ENCODE data around the gene OR8B2. TPM values are rescaled to one million over a fixed set of nuclear protein-coding genes. Genes with fewer than 3 reads are reported as not detected.
"Not testable (repeated sequence)": the region's sequence is repeated elsewhere in the genome, so short reads cannot be mapped to it uniquely, and the experiment has no call there.

Gene OR8B2
- total RNA-seq, result not detected
- polyA plus RNA-seq, result not detected
- 0 reads per million in 6 experiments for total RNA-seq

GRCh38 chr11:124384399-124384798 lies at the start of gene OR8B2:
Gene OR8B2 (minus strand): TSS chr11:124384499. CDS start chr11:124383343, 1,156 bp downstream.
- POLR2A ChIA-PET, result no interaction called here
- no peak within 1 kb of the TSS for H3K27ac Mint-ChIP-seq
- ATAC-seq, result no peak

DNA sequence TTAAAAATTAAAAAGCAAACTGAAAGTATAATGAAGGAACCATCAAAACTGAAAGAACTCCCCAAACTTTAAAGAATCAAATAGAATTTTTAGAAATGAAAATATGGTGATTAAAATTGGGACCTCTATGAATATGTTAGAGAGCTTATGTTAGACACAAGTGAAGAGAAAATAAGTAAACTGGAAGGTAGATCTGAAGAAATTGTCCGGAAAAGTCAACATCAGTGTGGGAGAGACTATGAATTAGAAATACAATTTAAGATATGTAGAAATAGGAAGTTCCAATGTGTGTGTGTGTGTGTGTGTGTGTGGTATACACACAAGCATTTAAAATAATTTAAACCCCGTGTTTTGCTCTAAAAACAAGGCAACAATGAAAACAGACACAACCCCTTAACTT lies 45.3 kb upstream of the OR8B2 start:
- DNase-seq (no peak), ATAC-seq (no peak)
- peaks cover 0 to 9% (median 0%) of the 10 kb centered on the region in 3 donors for H3K36me3 Mint-ChIP-seq
- POLR2A ChIA-PET, result no interaction called here
- H3K27ac Mint-ChIP-seq, result no peak overlapping the region
- peaks cover 2 to 15% (median 9%) of the 10 kb centered on the region in 9 donors for H3K9me3 Mint-ChIP-seq
- no peak overlapping the region for H3K4me3 Mint-ChIP-seq
- peaks cover 2 to 14% (median 7%) of the 10 kb centered on the region in 5 donors for H3K27me3 Mint-ChIP-seq
- no peaks in the 10 kb centered on the region for H3K4me1 Mint-ChIP-seq

More at GRCh38 chr11:124384399-124384798, at the start of gene OR8B2:
- no peak for DNase-seq
- peaks cover 2 to 7% (median 5%) of the 10 kb centered on the region in 5 donors for H3K27me3 Mint-ChIP-seq
- H3K4me1 Mint-ChIP-seq, result no peaks in the 10 kb centered on the region
- H3K9me3 Mint-ChIP-seq, result peaks cover 0 to 10% (median 0%) of the 10 kb centered on the region in 9 donors
- peaks cover 0 to 2% (median 0%) of the 10 kb centered on the region in 3 donors for H3K36me3 Mint-ChIP-seq
- no peak within 1 kb of the TSS for H3K4me3 Mint-ChIP-seq

DNA sequence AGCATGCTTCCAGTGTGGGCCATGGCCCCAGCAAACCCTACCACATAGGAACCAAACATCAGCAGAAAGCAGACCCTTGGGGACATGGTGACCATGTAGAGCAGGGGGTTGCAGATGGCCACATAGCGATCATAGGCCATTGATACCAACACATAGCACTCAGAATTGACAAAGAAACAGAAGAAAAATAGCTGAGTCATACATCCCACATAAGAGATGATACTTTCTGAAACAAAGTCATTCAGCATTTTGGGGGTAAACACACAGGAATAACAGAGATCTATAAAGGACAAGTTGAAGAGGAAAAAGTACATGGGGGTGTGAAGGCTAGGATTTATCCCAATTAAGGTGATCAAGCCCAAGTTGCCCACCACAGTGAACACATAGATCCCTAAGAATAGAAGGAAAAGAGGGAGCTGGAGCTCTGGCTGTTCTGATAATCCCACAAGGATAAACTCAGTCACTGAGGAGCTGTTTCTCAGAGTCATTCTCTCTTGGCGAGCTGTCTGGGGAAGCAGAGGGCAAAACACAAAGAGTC lies 40.2 kb upstream of the OR8B2 start, which contains the start of gene OR8B4:
TSS of gene OR8B4 (minus strand) at position 488 of the 538 bp plus-strand sequence. CDS start at position 488, 0 bp downstream.
- DNase-seq (no peak), ATAC-seq (no peak)
- POLR2A ChIA-PET, result no interaction called here
- H3K9me3 Mint-ChIP-seq, result peaks cover 0 to 10% (median 5%) of the 10 kb centered on the region in 9 donors
- H3K4me3 Mint-ChIP-seq, result no peak within 1 kb of the TSS
- peaks cover 5 to 52% (median 16%) of the 10 kb centered on the region in 5 donors for H3K27me3 Mint-ChIP-seq
- H3K36me3 Mint-ChIP-seq, result peaks cover 0 to 5% (median 0%) of the 10 kb centered on the region in 3 donors
- H3K4me1 Mint-ChIP-seq, result no peaks in the 10 kb centered on the region
- no peak within 1 kb of the TSS for H3K27ac Mint-ChIP-seq

DNA sequence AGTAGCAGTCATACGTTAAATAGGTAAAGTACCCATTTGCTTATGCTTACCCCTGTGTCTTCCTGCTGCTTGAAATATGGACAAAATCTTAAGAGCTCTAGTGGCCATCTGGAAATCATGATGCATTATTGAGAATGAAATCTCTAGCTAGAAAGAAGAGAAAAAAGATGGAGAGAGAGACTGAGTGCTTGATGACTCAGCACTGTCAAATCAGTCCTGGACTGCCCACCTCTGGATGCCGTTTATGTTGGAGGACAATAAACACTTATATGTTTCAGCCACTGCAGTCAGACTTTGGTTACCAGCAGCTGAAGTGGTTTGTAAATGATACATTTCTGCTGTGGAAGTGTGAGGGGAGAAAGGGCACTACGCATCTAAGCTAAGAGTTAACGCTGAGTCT lies 36.7 kb upstream of the OR8B2 start:
- Mint-ChIP-seq H3K36me3 (no peaks in the 10 kb centered on the region), H3K27ac (no peak overlapping the region), H3K27me3 (peaks cover 10 to 60% (median 16%) of the 10 kb centered on the region in 5 donors), H3K4me1 (no peaks in the 10 kb centered on the region), H3K4me3 (no peak overlapping the region), H3K9me3 (peaks cover 0 to 2% (median 0%) of the 10 kb centered on the region in 9 donors)
- ATAC-seq (no peak), DNase-seq (no peak)
- POLR2A ChIA-PET, result no interaction called here

DNA sequence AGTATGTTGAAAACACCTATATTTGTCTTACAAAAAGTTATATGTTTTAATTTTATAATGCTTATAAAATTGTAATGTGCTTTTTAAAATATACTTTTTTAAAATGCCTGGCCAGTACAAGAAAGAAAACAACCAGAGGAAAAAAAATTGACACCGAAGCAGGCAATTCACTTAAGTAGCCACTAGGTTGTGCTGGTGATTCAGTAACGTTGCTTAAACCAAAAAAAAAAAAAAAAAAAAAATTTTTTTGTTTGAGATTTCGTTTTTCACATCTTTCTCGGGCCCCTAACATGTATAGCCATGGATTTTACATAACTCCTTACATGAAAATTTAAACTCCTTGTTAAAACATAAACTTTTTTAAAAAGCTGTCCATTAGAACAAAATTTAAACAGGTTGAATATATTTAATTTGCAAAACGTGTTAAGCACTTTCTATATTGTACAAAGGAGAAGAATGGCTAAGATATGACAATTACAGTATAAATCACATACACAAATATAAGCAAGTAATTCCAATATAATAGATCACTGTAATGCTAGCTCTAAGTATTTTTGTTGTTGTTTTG lies 31.1 kb upstream of the OR8B2 start:
- no peaks in the 10 kb centered on the region for H3K9me3 Mint-ChIP-seq
- ATAC-seq (no peak), DNase-seq (peak in 2 of 10 donors; percentile 7 to 9)
- no peak overlapping the region for H3K4me3 Mint-ChIP-seq
- peaks cover 8 to 28% (median 13%) of the 10 kb centered on the region in 5 donors for H3K27me3 Mint-ChIP-seq
- no peaks in the 10 kb centered on the region for H3K36me3 Mint-ChIP-seq
- H3K27ac Mint-ChIP-seq, result no peak overlapping the region
- POLR2A ChIA-PET, result no interaction called here
- no peaks in the 10 kb centered on the region for H3K4me1 Mint-ChIP-seq

- Mint-ChIP-seq H3K4me3 (no peak overlapping the region), H3K27ac (no peak overlapping the region), H3K4me1 (no peaks in the 10 kb centered on the region), H3K36me3 (no peaks in the 10 kb centered on the region), H3K27me3 (peaks cover 2 to 43% (median 17%) of the 10 kb centered on the region in 5 donors), H3K9me3 (no peaks in the 10 kb centered on the region)
- no peak for DNase-seq
- POLR2A ChIA-PET, result no interaction called here
- no peak for ATAC-seq
Measured at GRCh38 chr11:124409906-124410305, 25.6 kb upstream of the OR8B2 start.

GRCh38 chr11:124405581-124405980 lies 21.3 kb upstream of the OR8B2 start:
- H3K36me3 Mint-ChIP-seq, result no peaks in the 10 kb centered on the region

GRCh38 chr11:124403186-124403585 lies 18.9 kb upstream of the OR8B2 start:
- H3K36me3 Mint-ChIP-seq, POLR2A ChIA-PET, ATAC-seq, DNase-seq, H3K9me3 Mint-ChIP-seq, H3K4me3 Mint-ChIP-seq, H3K27ac Mint-ChIP-seq, H3K27me3 Mint-ChIP-seq, H3K4me1 Mint-ChIP-seq: not testable (repeated sequence)

More at GRCh38 chr11:124405581-124405980, 21.3 kb upstream of the OR8B2 start:
- DNase-seq (no peak), ATAC-seq (no peak)
- Mint-ChIP-seq H3K27me3 (peaks cover 1 to 29% (median 18%) of the 10 kb centered on the region in 5 donors), H3K4me3 (no peak overlapping the region), H3K9me3 (peaks cover 0 to 3% (median 0%) of the 10 kb centered on the region in 9 donors), H3K4me1 (no peaks in the 10 kb centered on the region), H3K27ac (no peak overlapping the region)
- POLR2A ChIA-PET, result no interaction called here

GRCh38 chr11:124402326-124402922 lies 18.1 kb upstream of the OR8B2 start:
- Mint-ChIP-seq H3K27me3 (peaks cover 0 to 7% (median 2%) of the 10 kb centered on the region in 5 donors), H3K4me1 (no peaks in the 10 kb centered on the region), H3K9me3 (peaks cover 0 to 3% (median 0%) of the 10 kb centered on the region in 9 donors), H3K27ac (no peak overlapping the region), H3K4me3 (no peak overlapping the region), H3K36me3 (no peaks in the 10 kb centered on the region)
- POLR2A ChIA-PET, result no interaction called here
- ATAC-seq, result no peak
- peak in 4 of 10 donors; percentile 9 to 31 (median 14) for DNase-seq

DNA sequence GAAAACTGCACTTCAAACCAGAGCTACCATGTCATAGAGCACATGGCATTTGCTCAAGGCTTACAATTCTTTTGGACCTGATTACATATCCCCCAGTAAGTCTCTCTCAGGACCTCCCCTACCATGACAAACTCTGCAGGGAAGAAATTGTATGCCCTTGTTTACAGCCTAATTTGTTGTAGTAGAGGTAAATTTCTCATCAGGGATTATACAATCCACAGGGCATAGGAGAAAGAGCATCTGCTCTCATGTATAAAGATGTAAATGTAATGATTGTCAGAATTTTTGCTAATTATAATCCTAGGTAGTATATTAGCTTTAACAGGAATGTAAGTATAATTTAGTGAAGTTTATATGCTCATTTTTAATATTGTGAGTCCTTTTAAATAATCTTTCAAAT lies 14.6 kb upstream of the OR8B2 start, which contains the start of gene OR8B3:
TSS of gene OR8B3 (minus strand) at position 101 of the 400 bp plus-strand sequence. CDS start 1,673 bp downstream, outside the sequence.
- H3K27me3 Mint-ChIP-seq, result peaks cover 0 to 2% (median 0%) of the 10 kb centered on the region in 5 donors
- H3K4me1 Mint-ChIP-seq, result no peaks in the 10 kb centered on the region
- peaks cover 0 to 3% (median 0%) of the 10 kb centered on the region in 9 donors for H3K9me3 Mint-ChIP-seq
- POLR2A ChIA-PET, result no interaction called here
- H3K36me3 Mint-ChIP-seq, result no peaks in the 10 kb centered on the region
- H3K4me3 Mint-ChIP-seq, result no peak within 1 kb of the TSS
- no peak for DNase-seq
- no peak for ATAC-seq
- no peak within 1 kb of the TSS for H3K27ac Mint-ChIP-seq

DNA sequence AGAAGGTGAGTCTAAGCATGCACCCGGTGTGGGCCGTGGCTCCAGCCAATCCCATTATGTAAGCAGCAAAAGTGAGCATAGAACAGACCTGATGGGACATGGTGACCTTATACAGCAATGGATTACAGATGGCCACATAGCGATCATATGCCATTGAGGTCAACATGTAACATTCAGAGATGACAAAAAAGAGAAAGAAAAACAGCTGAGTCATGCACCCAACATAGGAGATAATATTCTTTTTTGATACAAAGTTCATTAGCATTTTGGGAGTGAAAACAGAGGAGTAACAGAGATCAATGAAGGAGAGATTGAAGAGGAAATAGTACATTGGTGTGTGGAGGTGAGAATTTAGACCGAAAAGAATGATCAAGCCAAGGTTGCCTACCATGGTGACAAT lies 12.5 kb upstream of the OR8B2 start:
- H3K27ac Mint-ChIP-seq, H3K36me3 Mint-ChIP-seq, ATAC-seq, H3K4me1 Mint-ChIP-seq, H3K27me3 Mint-ChIP-seq, H3K9me3 Mint-ChIP-seq, DNase-seq, POLR2A ChIA-PET, H3K4me3 Mint-ChIP-seq: not testable (repeated sequence)

DNA sequence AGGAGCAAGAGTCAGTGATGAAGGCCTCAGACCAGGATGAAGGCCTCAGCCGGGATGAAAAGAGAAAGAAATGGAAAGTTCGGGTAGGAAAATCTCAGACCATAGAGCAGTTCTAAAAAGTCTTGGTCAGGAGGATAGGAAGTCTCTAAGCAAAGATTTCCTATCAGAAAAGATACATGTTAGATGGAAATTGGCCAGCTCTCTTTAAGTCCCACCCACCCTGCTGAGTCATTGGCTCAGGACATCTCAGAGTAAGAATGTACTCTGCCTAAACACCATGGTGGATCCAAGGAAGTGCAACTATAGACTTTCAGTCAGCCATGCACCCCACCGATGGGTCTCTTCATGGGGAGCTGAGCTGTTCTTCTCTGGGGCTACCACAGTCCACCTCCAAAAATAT lies 10.1 kb upstream of the OR8B2 start:
- H3K4me3 Mint-ChIP-seq, result no peak overlapping the region
- no peaks in the 10 kb centered on the region for H3K36me3 Mint-ChIP-seq
- POLR2A ChIA-PET, result no interaction called here
- DNase-seq (no peak), ATAC-seq (no peak)
- H3K27me3 Mint-ChIP-seq, result peaks cover 0 to 16% (median 8%) of the 10 kb centered on the region in 5 donors
- no peak overlapping the region for H3K27ac Mint-ChIP-seq
- peaks cover 0 to 6% (median 0%) of the 10 kb centered on the region in 9 donors for H3K9me3 Mint-ChIP-seq
- no peaks in the 10 kb centered on the region for H3K4me1 Mint-ChIP-seq

DNA sequence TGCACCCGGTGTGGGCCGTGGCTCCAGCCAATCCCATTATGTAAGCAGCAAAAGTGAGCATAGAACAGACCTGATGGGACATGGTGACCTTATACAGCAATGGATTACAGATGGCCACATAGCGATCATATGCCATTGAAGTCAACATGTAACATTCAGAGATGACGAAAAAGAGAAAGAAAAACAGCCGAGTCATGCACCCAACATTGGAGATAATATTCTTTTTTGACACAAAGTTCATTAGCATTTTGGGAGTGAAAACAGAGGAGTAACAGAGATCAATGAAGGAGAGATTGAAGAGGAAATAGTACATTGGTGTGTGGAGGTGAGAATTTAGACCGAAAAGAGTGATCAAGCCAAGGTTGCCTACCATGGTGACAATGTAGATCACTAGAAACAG lies 1.4 kb downstream of the OR8B2 start:
- ATAC-seq, POLR2A ChIA-PET, H3K36me3 Mint-ChIP-seq, H3K27ac Mint-ChIP-seq, H3K27me3 Mint-ChIP-seq, DNase-seq, H3K4me1 Mint-ChIP-seq, H3K4me3 Mint-ChIP-seq, H3K9me3 Mint-ChIP-seq: not testable (repeated sequence)
